Measurements from ENCODE around the gene SLC28A3. TPM values are rescaled to one million over a fixed set of nuclear protein-coding genes. Genes with fewer than 3 reads are reported as not detected.

Gene SLC28A3
- total and polyA plus RNA-seq, 2 of the 8 experiments (the other 6 are each of a cell fraction or from before 2014, with no cell fraction given) = 0.02 TPM; not detected in 1

- TF ChIP-seq SP2 (IDR thresholded peaks at IDR 0.05; ENCODE audit: low read length) (no peak), KDM5A (IDR thresholded peaks at IDR 0.05; ENCODE audit: low read length) (no peak), CEBPB (IDR thresholded peaks at IDR 0.05; ENCODE audit: low read depth, low read length) (no peak), MAX (IDR thresholded peaks at IDR 0.05) (no peak), NANOG (IDR thresholded peaks at IDR 0.05; ENCODE audit: insufficient read depth, low read depth, low read length, poor library complexity, severe bottlenecking) (no peak)
Measured at GRCh38 chr9:84277646-84278045, 62.9 kb downstream of the SLC28A3 start (continued).
